ENCODE results near the gene RHBG. TPM values are rescaled to one million over a fixed set of nuclear protein-coding genes. Genes with fewer than 3 reads are reported as not detected.
A peak's percentile ranks its signal among the peaks of the same experiment; 100 is the strongest.
"Not testable (repeated sequence)": the region's sequence is repeated elsewhere in the genome, so short reads cannot be mapped to it uniquely, and the experiment has no call there.

The RHBG gene
- not detected for total RNA-seq
- long read RNA-seq: 0 reads

GRCh38 chr1:156368889-156369684, at the start of gene RHBG:
Gene RHBG, plus strand, starts transcription at chr1:156369211. Its CDS starts 39 bp downstream, at chr1:156369250.
- intact Hi-C loops (cut with DNase I): no loop called here
- ATAC-seq: peak; percentile 52 to 68
- peak; percentile 36 for DNase-seq

- ATAC-seq: no peak
Measured at GRCh38 chr1:156319664-156320063, 49.3 kb upstream of the RHBG start.

GRCh38 chr1:156320560-156320959, 48.5 kb upstream of the RHBG start:
- ATAC-seq (no peak), DNase-seq (no peak)
- intact Hi-C loops (cut with DNase I): loop anchor here in 1 of 2 donors (10.0 kb wide), 1 partner anchor 66 kb away; no protein-coding TSS in a partner anchor

More at GRCh38 chr1:156319664-156320063, 49.3 kb upstream of the RHBG start:
- intact Hi-C loops (cut with DNase I): loop anchor here (10.0 kb wide), 1 partner anchor 65 kb away; no protein-coding TSS in a partner anchor
- DNase-seq: no peak

- not testable (repeated sequence) for DNase-seq, ATAC-seq
- intact Hi-C loops (cut with DNase I): loop anchor here in 1 of 2 donors (10.0 kb wide), 1 partner anchor 68 kb away; no protein-coding TSS in a partner anchor
Measured at GRCh38 chr1:156323179-156323578, 45.8 kb upstream of the RHBG start.

- no peak for DNase-seq
- intact Hi-C loops (cut with DNase I): no loop called here
- no peak for ATAC-seq
Measured at GRCh38 chr1:156336242-156336641, 32.8 kb upstream of the RHBG start.

- intact Hi-C loops (cut with DNase I): no loop called here
- ATAC-seq: no peak
- DNase-seq: no peak
Measured at GRCh38 chr1:156337052-156337887, 31.7 kb upstream of the RHBG start.

- ATAC-seq (peak; percentile 13 to 33), DNase-seq (no peak)
- intact Hi-C loops (cut with DNase I): no loop called here
Measured at GRCh38 chr1:156337888-156338179, 31.2 kb upstream of the RHBG start.

- intact Hi-C loops (cut with DNase I): no loop called here
- peak; percentile 97 for ATAC-seq
- peak; percentile 99 for DNase-seq
Measured at GRCh38 chr1:156338180-156338976, 30.6 kb upstream of the RHBG start, which contains the start of the genes CCT3 and TSACC. Gene CCT3, minus strand, starts transcription at chr1:156338292. Its CDS starts 108 bp downstream, at chr1:156338184. Gene TSACC, plus strand, starts transcription at chr1:156338526. Its CDS starts 1,232 bp downstream, at chr1:156339758.

- ATAC-seq (no peak), DNase-seq (no peak)
- intact Hi-C loops (cut with DNase I): no loop called here
Measured at GRCh38 chr1:156342166-156342955, 26.6 kb upstream of the RHBG start.

GRCh38 chr1:156344409-156344808, 24.6 kb upstream of the RHBG start:
- ATAC-seq: no peak
- intact Hi-C loops (cut with DNase I): no loop called here
- DNase-seq: no peak

- intact Hi-C loops (cut with DNase I); DNase-seq; ATAC-seq: not testable (repeated sequence)
Measured at GRCh38 chr1:156346035-156346434, 23.0 kb upstream of the RHBG start.

GRCh38 chr1:156346636-156347035, 22.4 kb upstream of the RHBG start:
- no peak for DNase-seq
- intact Hi-C loops (cut with DNase I): no loop called here
- no peak for ATAC-seq

- ATAC-seq (no peak), DNase-seq (no peak)
- intact Hi-C loops (cut with DNase I): no loop called here
Measured at GRCh38 chr1:156347331-156347730, 21.7 kb upstream of the RHBG start.

- ATAC-seq; DNase-seq; intact Hi-C loops (cut with DNase I): not testable (repeated sequence)
Measured at GRCh38 chr1:156352481-156352880, 16.5 kb upstream of the RHBG start.

- no peak for DNase-seq
- intact Hi-C loops (cut with DNase I): no loop called here
- no peak for ATAC-seq
Measured at GRCh38 chr1:156356262-156356874, 12.6 kb upstream of the RHBG start.

- intact Hi-C loops (cut with DNase I): no loop called here
- ATAC-seq (peak; percentile 47 to 83), DNase-seq (peak; percentile 41)
Measured at GRCh38 chr1:156356875-156357534, 12.0 kb upstream of the RHBG start.

GRCh38 chr1:156357977-156358376, 11.0 kb upstream of the RHBG start:
- DNase-seq: no peak
- intact Hi-C loops (cut with DNase I): no loop called here
- ATAC-seq: no peak
